GM19324 (cell line): Measurements from ENCODE around the gene HSPA12B.

Source experiments
- ATAC-seq: cut with Tn5 transposase; IDR thresholded peaks from one replicate; pipeline ENCODE4 v1.9.1; 2021; ENCODE audit warnings: mild to moderate bottlenecking, moderate library complexity; ENCODE audit not compliant: unreplicated experiment, low FRiP score

HSPA12B gene

GRCh38 chr20:3732327-3733118, at the start of gene HSPA12B:
Gene HSPA12B (plus strand): TSS chr20:3732685. CDS start chr20:3738675, 5,990 bp downstream.
- no peak for ATAC-seq

- ATAC-seq, result no peak
These were observed 47.1 kb upstream of the HSPA12B start for GRCh38 chr20:3685341-3685740.

- no peak for ATAC-seq
These were observed 46.1 kb upstream of the HSPA12B start for GRCh38 chr20:3686421-3686820.

GRCh38 chr20:3686867-3687321, 45.6 kb upstream of the HSPA12B start:
- no peak for ATAC-seq

- no peak for ATAC-seq
These were observed 44.8 kb upstream of the HSPA12B start for GRCh38 chr20:3687655-3688054.

GRCh38 chr20:3689978-3690377, 42.5 kb upstream of the HSPA12B start:
- ATAC-seq, result no peak

- ATAC-seq, result no peak
These were observed 42.1 kb upstream of the HSPA12B start for GRCh38 chr20:3690413-3690812.

- ATAC-seq, result no peak
These were observed 41.2 kb upstream of the HSPA12B start for GRCh38 chr20:3691306-3691705.

- ATAC-seq, result no peak
These were observed 40.6 kb upstream of the HSPA12B start for GRCh38 chr20:3691897-3692296.

GRCh38 chr20:3692706-3693294, 39.7 kb upstream of the HSPA12B start:
- no peak for ATAC-seq

- ATAC-seq, result no peak
These were observed 39.1 kb upstream of the HSPA12B start for GRCh38 chr20:3693376-3693775.

- ATAC-seq, result no peak
These were observed 37.6 kb upstream of the HSPA12B start for GRCh38 chr20:3694864-3695263.

GRCh38 chr20:3696200-3696599, 36.3 kb upstream of the HSPA12B start:
- no peak for ATAC-seq

- no peak for ATAC-seq
These were observed 35.5 kb upstream of the HSPA12B start for GRCh38 chr20:3696745-3697587.

GRCh38 chr20:3697588-3698305, 34.7 kb upstream of the HSPA12B start:
- no peak for ATAC-seq

GRCh38 chr20:3698591-3699001, 33.9 kb upstream of the HSPA12B start:
- no peak for ATAC-seq

GRCh38 chr20:3699037-3699436, 33.4 kb upstream of the HSPA12B start:
- ATAC-seq, result no peak

GRCh38 chr20:3701061-3701998, 31.2 kb upstream of the HSPA12B start:
- ATAC-seq, result no peak

- no peak for ATAC-seq
These were observed 29.7 kb upstream of the HSPA12B start for GRCh38 chr20:3702611-3703391.
